ENCODE measurements around the gene APBB1.

APBB1 gene

GRCh38 chr11:6453152-6453551 lies 34.3 kb upstream of the APBB1 start:
- TF ChIP-seq CTCF (IDR thresholded peaks at IDR 0.05; ENCODE audit: low read depth, low read length, missing control alignments), result no peak
- DNase-seq (ENCODE audit: low read depth), result no peak
- H3K4me3 ChIP-seq (ENCODE audit: low read depth, low read length), result no peak overlapping the region
- in situ Hi-C loops (cut with HindIII; ENCODE audit: low sequenced_read_pairs), result no loop called here

- in situ Hi-C loops (cut with HindIII; ENCODE audit: low sequenced_read_pairs), result no loop called here
- no peak for DNase-seq (ENCODE audit: low read depth)
- TF ChIP-seq CTCF (IDR thresholded peaks at IDR 0.05; ENCODE audit: low read depth, low read length, missing control alignments), result no peak
These were observed 33.3 kb upstream of the APBB1 start for GRCh38 chr11:6452219-6452618.

GRCh38 chr11:6448574-6448973 lies 29.7 kb upstream of the APBB1 start:
- no peak for TF ChIP-seq CTCF (IDR thresholded peaks at IDR 0.05; ENCODE audit: low read depth, low read length, missing control alignments)
- in situ Hi-C loops (cut with HindIII; ENCODE audit: low sequenced_read_pairs), result no loop called here
- no peak overlapping the region for H3K4me3 ChIP-seq (ENCODE audit: low read depth, low read length)
- DNase-seq (ENCODE audit: low read depth), result no peak

More at GRCh38 chr11:6452219-6452618, 33.3 kb upstream of the APBB1 start:
- no peak overlapping the region for H3K4me3 ChIP-seq (ENCODE audit: low read depth, low read length)

- peak; percentile 18 for DNase-seq (ENCODE audit: low read depth)
- in situ Hi-C loops (cut with HindIII; ENCODE audit: low sequenced_read_pairs), result no loop called here
- no peak overlapping the region for H3K4me3 ChIP-seq (ENCODE audit: low read depth, low read length)
- TF ChIP-seq CTCF (IDR thresholded peaks at IDR 0.05; ENCODE audit: low read depth, low read length, missing control alignments), result peak; percentile 89
These were observed 24.5 kb upstream of the APBB1 start for GRCh38 chr11:6443269-6444003.

GRCh38 chr11:6442441-6442840 lies 23.5 kb upstream of the APBB1 start:
- H3K4me3 ChIP-seq (ENCODE audit: low read depth, low read length), result no peak overlapping the region
- TF ChIP-seq CTCF (IDR thresholded peaks at IDR 0.05; ENCODE audit: low read depth, low read length, missing control alignments), result no peak
- in situ Hi-C loops (cut with HindIII; ENCODE audit: low sequenced_read_pairs), result no loop called here
- no peak for DNase-seq (ENCODE audit: low read depth)

GRCh38 chr11:6440906-6441358 lies 22.0 kb upstream of the APBB1 start, which contains the start of gene HPX:
TSS of gene HPX (minus strand) at chr11:6440987. CDS start at chr11:6440963, 24 bp downstream.
- no peak for DNase-seq (ENCODE audit: low read depth)
- in situ Hi-C loops (cut with HindIII; ENCODE audit: low sequenced_read_pairs), result no loop called here
- H3K4me3 ChIP-seq (ENCODE audit: low read depth, low read length), result no peak within 1 kb of the TSS
- TF ChIP-seq CTCF (IDR thresholded peaks at IDR 0.05; ENCODE audit: low read depth, low read length, missing control alignments), result no peak

All from astrocyte of the cerebellum (primary cell).